ENCODE results near the gene TBCC. TPM values are rescaled to one million over a fixed set of nuclear protein-coding genes. Genes with fewer than 3 reads are reported as not detected.

Gene TBCC
- total RNA-seq, 1 experiment from 2014 or later: 24.7 TPM

- Mint-ChIP-seq H3K4me3 (no peak overlapping the region), H3K27ac (no peak overlapping the region), H3K36me3 (peaks cover under 1% of the 10 kb centered on the region), H3K4me1 (peaks cover 7% of the 10 kb centered on the region), H3K9me3 (no peaks in the 10 kb centered on the region), H3K27me3 (ENCODE audit: low read depth) (no peaks in the 10 kb centered on the region)
- no peak for ATAC-seq
- TF ChIP-seq FOXP4 (CRISPR knock-in tag; IDR thresholded peaks at IDR 0.05) (no peak), RELA (CRISPR knock-in tag; IDR thresholded peaks at IDR 0.05; ENCODE audit: borderline replicate concordance) (no peak), ELF4 (CRISPR knock-in tag; IDR thresholded peaks at IDR 0.05; ENCODE audit: low read depth) (no peak), ZNF219 (CRISPR knock-in tag; IDR thresholded peaks at IDR 0.05; ENCODE audit: borderline replicate concordance) (no peak), ZNF416 (CRISPR knock-in tag; IDR thresholded peaks at IDR 0.05) (no peak), PRRX2 (CRISPR knock-in tag; IDR thresholded peaks at IDR 0.05) (no peak), FOXJ3 (CRISPR knock-in tag; IDR thresholded peaks at IDR 0.05; ENCODE audit: borderline replicate concordance) (no peak), STAT6 (CRISPR knock-in tag; conservative IDR thresholded peaks at IDR 0.05; ENCODE audit: low read depth) (no peak), NFATC4 (CRISPR knock-in tag; IDR thresholded peaks at IDR 0.05) (no peak), ATF6 (CRISPR knock-in tag; IDR thresholded peaks at IDR 0.05) (no peak), USF1 (CRISPR knock-in tag; IDR thresholded peaks at IDR 0.05) (no peak), AFF4 (CRISPR knock-in tag; IDR thresholded peaks at IDR 0.05; ENCODE audit: borderline replicate concordance) (no peak), ZNF512 (CRISPR knock-in tag; IDR thresholded peaks at IDR 0.05; ENCODE audit: borderline replicate concordance) (no peak), FOXP1 (CRISPR knock-in tag; IDR thresholded peaks at IDR 0.05; ENCODE audit: borderline replicate concordance) (no peak), CREB1 (CRISPR knock-in tag; IDR thresholded peaks at IDR 0.05) (no peak), GTF2I (CRISPR knock-in tag; conservative IDR thresholded peaks at IDR 0.05) (no peak), AR (CRISPR knock-in tag; IDR thresholded peaks at IDR 0.05) (no peak)
- DNase-seq (ENCODE audit: low spot score): no peak
- ChIA-PET CTCF (interaction anchor here (0.6 to 0.8 kb wide), 2 partner anchors 14 to 79 kb away, joined by 3 to 4 read pairs; no protein-coding TSS in a partner anchor), POLR2A (no interaction called here)
Observed at GRCh38 chr6:42740725-42741124, 5.2 kb downstream of the TBCC start.
